K562 (cell line): ENCODE data around the gene CLDN7. TPM values are rescaled to one million over a fixed set of nuclear protein-coding genes. Genes with fewer than 3 reads are reported as not detected.
A peak's percentile ranks its signal among the peaks of the same experiment; 100 is the strongest.

ENCODE experiments used
- ATAC-seq: fragments of 200-7000 bp; cut with Tn5 transposase; 3 replicates; pipeline ENCODE4 v1.9.1; 2020; ENCODE audit warnings: moderate library complexity
- BruUV-seq: library from RNA; stranded (reverse); fragments of 400-500 nt; replicated peaks from 2 replicates; lab custom pipeline; 2021; lab: Mats Ljungman, UMichigan
- CTCF ChIA-PET: fragments of 300-600 bp; formaldehyde crosslinking; extraction: SDS; loops from one replicate; lab custom pipeline; 2021; ENCODE audit warnings: low intra/inter-chr PET ratio; lab: Yijun Ruan, JAX
- POLR2A ChIA-PET: fragments of 300-600, 350-650 bp; sonication (Branson Sonifier 250); formaldehyde crosslinking; extraction: SDS; loops from one replicate; lab custom pipeline; 2021; ENCODE audit warnings: antibody characterized with exemption, inconsistent platforms; lab: Yijun Ruan, JAX
- DNase-seq, 4 experiments: peaks; one replicate each; pipeline versions ENCODE4 v3.0.0 to v3.0.0-alpha.2; 2011 to 2018; ENCODE audit warnings: low spot score in 3 of 4, mixed read lengths in 3 of 4; ENCODE audit errors: extremely low read depth in 1 of 4
- FAIRE-seq: peaks from 2 replicates; lab custom pipeline; 2011; peaks lifted over from hg19 to GRCh38; lab: Jason Lieb, UNC
- H2AFZ ChIP-seq: 2 replicates; pipeline ENCODE4 v1.6.0; 2011; ENCODE audit warnings: low read depth, low read length, control low read depth, inconsistent platforms
- H3K27ac ChIP-seq: fragments of 200-600 bp; 3 replicates; pipeline ENCODE4 v1.8.0; 2011; ENCODE audit warnings: low read depth, mild to moderate bottlenecking, control low read depth, inconsistent platforms, low read length, moderate library complexity, mixed read lengths; ENCODE audit errors: extremely low read depth
- H3K27me3 ChIP-seq, 2 experiments: fragments of 300-600 bp in 1 of 2; 2 replicates in 1 of 2; 3 replicates in 1 of 2; pipeline versions ENCODE4 v1.6.0 to v1.8.0; 2011; ENCODE audit warnings: inconsistent platforms in 2 of 2, low read length in 2 of 2, mild to moderate bottlenecking in 1 of 2, mixed read lengths in 1 of 2, moderate library complexity in 1 of 2; ENCODE audit not compliant: control insufficient read depth in 2 of 2, insufficient read depth in 2 of 2
- H3K36me3 ChIP-seq: fragments of 300-600 bp; 3 replicates; pipeline ENCODE4 v1.8.0; 2011; ENCODE audit warnings: mild to moderate bottlenecking, low read length, inconsistent platforms; ENCODE audit not compliant: control insufficient read depth, insufficient read depth
- H3K4me1 ChIP-seq, 2 experiments: fragments of 200-600 bp in 1 of 2; replicated peaks in 1 of 2; 2 replicates in 1 of 2; 3 replicates in 1 of 2; pipeline versions ENCODE4 v1.5.1 to v1.8.0; 2011; ENCODE audit warnings: inconsistent platforms in 2 of 2, low read length in 2 of 2, mild to moderate bottlenecking in 1 of 2, mixed read lengths in 1 of 2, moderate library complexity in 1 of 2; ENCODE audit not compliant: control insufficient read depth in 2 of 2, insufficient read depth in 2 of 2
- H3K4me2 ChIP-seq: 2 replicates; pipeline ENCODE4 v1.6.1; 2011; ENCODE audit warnings: low read length, control low read depth, inconsistent platforms, mixed read lengths; ENCODE audit not compliant: insufficient read depth
- H3K4me3 ChIP-seq: fragments of 200-600 bp; sonication (generic), shearing (Covaris generic); 2 replicates; pipeline ENCODE4 v1.5.1; 2016; ENCODE audit warnings: control low read depth, inconsistent platforms
- H3K79me2 ChIP-seq: fragments of 200-600 bp; 3 replicates; pipeline ENCODE4 v1.8.0; 2011; ENCODE audit warnings: low read length, inconsistent platforms; ENCODE audit not compliant: control insufficient read depth, insufficient read depth
- H3K9ac ChIP-seq, 2 experiments: 2 replicates each; pipeline versions ENCODE4 v1.6.0 to v1.6.1; 2011; ENCODE audit warnings: low read depth in 2 of 2, low read length in 2 of 2, control low read depth in 1 of 2, inconsistent platforms in 1 of 2, mild to moderate bottlenecking in 1 of 2, mixed read lengths in 1 of 2; ENCODE audit not compliant: insufficient read depth in 1 of 2
- H3K9me1 ChIP-seq: one replicate; pipeline ENCODE4 v1.6.0; 2011; ENCODE audit warnings: inconsistent platforms, mild to moderate bottlenecking, low read length, moderate library complexity; ENCODE audit not compliant: control insufficient read depth, insufficient read depth
- H3K9me3 ChIP-seq: replicated peaks from 2 replicates; pipeline ENCODE4 v1.5.1; 2011; ENCODE audit warnings: low read depth, low read length, inconsistent platforms; ENCODE audit not compliant: control insufficient read depth, insufficient read depth
- H4K20me1 ChIP-seq: replicated peaks from 2 replicates; pipeline ENCODE4 v1.6.1; 2011; ENCODE audit warnings: low read length, inconsistent platforms, mixed read lengths; ENCODE audit not compliant: control insufficient read depth, insufficient read depth
- ELF4 ChIP-seq: fragments of 450-650 bp; formaldehyde crosslinking; IDR thresholded peaks from 2 replicates; pipeline ENCODE4 v1.4.0; 2022; ENCODE audit warnings: missing genetic modification characterization
- GABPA ChIP-seq: fragments of 200-800 bp; sonication (Bioruptor generic); conservative IDR thresholded peaks from 2 replicates; pipeline ENCODE4 v1.6.1; 2016; ENCODE audit warnings: low read depth, missing genetic modification characterization, missing compliant biosample characterization
- HDGF ChIP-seq: fragments of 450-650 bp; IDR thresholded peaks from 2 replicates; pipeline ENCODE4 v1.6.1; 2016
- HNRNPH1 ChIP-seq: fragments of 200-400 bp; formaldehyde crosslinking; optimal IDR thresholded peaks from 2 replicates; pipeline ENCODE3; 2017; ENCODE audit warnings: low read depth, mild to moderate bottlenecking, low read length, moderate library complexity
- MITF ChIP-seq: IDR thresholded peaks from 2 replicates; pipeline ENCODE4 v1.6.1; 2014; ENCODE audit warnings: antibody characterized with exemption
- NBN ChIP-seq: fragments of 450-650 bp; IDR thresholded peaks from 2 replicates; pipeline ENCODE4 v1.6.1; 2016; ENCODE audit warnings: low read depth, mild to moderate bottlenecking
- NCOR1 ChIP-seq: fragments of 450-650 bp; IDR thresholded peaks from 2 replicates; pipeline ENCODE4 v1.6.1; 2016; ENCODE audit warnings: mild to moderate bottlenecking, moderate library complexity
- NR2C2 ChIP-seq, 2 experiments: fragments of 200-800 bp in 1 of 2; sonication (Bioruptor generic) in 1 of 2; sonication (generic) in 1 of 2; formaldehyde crosslinking in 1 of 2; IDR thresholded peaks; 2 replicates each; pipeline versions ENCODE4 v1.6.1 to v1.8.0; 2016 to 2022; ENCODE audit warnings: mild to moderate bottlenecking in 1 of 2, missing compliant biosample characterization in 1 of 2, missing genetic modification characterization in 1 of 2, missing genetic modification reagents in 1 of 2
- TSC22D4 ChIP-seq: fragments of 450-650 bp; IDR thresholded peaks from 2 replicates; pipeline ENCODE4 v1.6.1; 2016; ENCODE audit warnings: missing genetic modification characterization, missing biosample characterization, control low read depth
- VEZF1 ChIP-seq: fragments of 200-800 bp; sonication (Bioruptor generic); IDR thresholded peaks from 2 replicates; pipeline ENCODE4 v1.6.1; 2017; ENCODE audit warnings: missing genetic modification characterization, missing compliant biosample characterization
- ZFX ChIP-seq: sonication (generic); formaldehyde crosslinking; IDR thresholded peaks from 2 replicates; pipeline ENCODE4 v1.8.0; 2022; ENCODE audit warnings: mild to moderate bottlenecking, missing genetic modification reagents, moderate library complexity
- ZNF146 ChIP-seq: IDR thresholded peaks from one replicate; pipeline ENCODE4 v1.6.1; 2018; ENCODE audit warnings: missing compliant biosample characterization; ENCODE audit not compliant: unreplicated experiment
- ZNF263 ChIP-seq: sonication (generic); formaldehyde crosslinking; IDR thresholded peaks from 2 replicates; pipeline ENCODE4 v1.8.0; 2022; ENCODE audit warnings: mild to moderate bottlenecking, missing genetic modification reagents, borderline replicate concordance
- ZNF436 ChIP-seq: fragments of 250-450, 450-650 bp; sonication (Bioruptor Pico); formaldehyde crosslinking; IDR thresholded peaks from 2 replicates; pipeline ENCODE4 v1.7.0; 2020; ENCODE audit warnings: mild to moderate bottlenecking
- WGBS: fragments of 100-300 bp; shearing (Covaris generic); methylation state at CpG from one replicate; pipeline ENCODE4 v1.1.6; 2016; ENCODE audit warnings: low coverage, mixed read lengths; ENCODE audit not compliant: insufficient coverage; ENCODE audit errors: missing lambda C conversion rate; 5-methylcytosine and 5-hydroxymethylcytosine counted together
- in situ Hi-C: fragments of 300-500 bp; cut with MboI; formaldehyde crosslinking; loops from 4 replicates; pipeline ENCODE4 v1.15.0; 2018; ENCODE audit warnings: inconsistent platforms, mixed read lengths
- intact Hi-C: fragments of 100-400 bp; cut with micrococcal nuclease; formaldehyde crosslinking; loops from 2 replicates; pipeline ENCODE4 v1.14.2; 2022
- polyA plus RNA-seq, 8 experiments: library from polyadenylated mRNA; depleted of rRNA in 4 of 8; stranded (reverse) in 5 of 8; unstranded in 3 of 8; fragments of >200 nt; fragmentation: Nextera tagmentation in 2 of 8; fragmentation: Illumina TruSeq in 1 of 8; extraction: Ambion mirVana in 2 of 8; extraction: Trizol in 1 of 8; gene quantifications; 2 replicates each; pipeline versions ENCODE4 v1.2.1 to v1.2.3, GENCODE V29; 2011 to 2014; ENCODE audit warnings: inconsistent platforms in 1 of 8, missing spikeins in 1 of 8
- total RNA-seq, 7 experiments: library from RNA; depleted of rRNA in 6 of 7; stranded (reverse); fragments of >200 nt in 6 of 7; fragmentation: Illumina TruSeq in 2 of 7; extraction: Trizol in 2 of 7; gene quantifications; 2 replicates each; pipeline versions ENCODE4 v1.2.1 to v1.2.3, GENCODE V29; 2011 to 2021; ENCODE audit warnings: low replicate concordance in 1 of 7

Gene CLDN7
- total and polyA plus RNA-seq, 9 of the 15 experiments (the other 6 are each of a cell fraction or from before 2014, with no cell fraction given): 2.2 to 14.5 (median 7.6) TPM

GRCh38 chr17:7219229-7219811 lies 43.0 kb downstream of the CLDN7 start:
- Histone ChIP-seq H3K4me1 (peaks cover 40 to 56% of the 10 kb centered on the region in 2 experiments), H3K36me3 (peaks cover 39% of the 10 kb centered on the region; the same call in 2 of the 3 replicates), H2AFZ (peak overlapping the region; percentile 94), H3K79me2 (peaks cover 42% of the 10 kb centered on the region), H3K4me2 (peak overlapping the region; percentile 93), H3K27ac (peak overlapping the region; percentile 90), H3K9me3 (no peaks in the 10 kb centered on the region), H3K9ac (peak overlapping the region; percentile 90 to 99), H3K9me1 (peaks cover 6% of the 10 kb centered on the region), H4K20me1 (peaks cover 6% of the 10 kb centered on the region), H3K27me3 (no peaks in the 10 kb centered on the region), H3K4me3 (peak overlapping the region; percentile 87)
- no peak for TF ChIP-seq TSC22D4 (tag)
- TF ChIP-seq HDGF: 0 out of 2 replicates have a peak, but pooled peaks have one; percentile 86
- TF ChIP-seq HNRNPH1: no peak
- peak; percentile 40; the same call in 1 of the 2 replicates for TF ChIP-seq NBN
- 0 out of 2 replicates have a peak, but pooled peaks have one; percentile 17 for TF ChIP-seq ELF4 (CRISPR knock-in tag)
- TF ChIP-seq ZFX (CRISPR knock-in tag): peak; percentile 69; the same call in 1 of the 2 replicates
- TF ChIP-seq VEZF1 (CRISPR knock-in tag): 0 out of 2 replicates have a peak, but pooled peaks have one; percentile 7
- no peak for TF ChIP-seq NCOR1
- TF ChIP-seq NR2C2 (CRISPR knock-in tag; IDR thresholded peaks at IDR 0.05): peak; percentile 49; the same call in 1 of the 2 replicates
- TF ChIP-seq NR2C2 (tag; IDR thresholded peaks at IDR 0.05): no peak
- no peak for TF ChIP-seq ZNF146 (CRISPR knock-in tag)
- TF ChIP-seq GABPA: 0 out of 2 replicates have a peak, but pooled peaks have one; percentile 1
- TF ChIP-seq ZNF436 (CRISPR knock-in tag): 0 out of 2 replicates have a peak, but pooled peaks have one; percentile 5
- TF ChIP-seq ZNF263 (CRISPR knock-in tag): 0 out of 2 replicates have a peak, but pooled peaks have one; percentile 20
- TF ChIP-seq MITF: no peak
- BruUV-seq: no TSS peak
- POLR2A ChIA-PET: interaction anchor here (0.5 to 7.7 kb wide), 9 partner anchors 11 to 318 kb away, joined by 3 to 73 read pairs (median 3); partner anchors contain the start of genes DVL2, GABARAP, PHF23 and SLC16A13
- in situ Hi-C loops (no loop called here), intact Hi-C loops (no loop called here)
- no peak for FAIRE-seq
- CTCF ChIA-PET: no interaction called here
- 15% methylated on average over 12 of the region's 12 CpGs for WGBS
- DNase-seq: no peak
- no peak; the same call in 2 of the 3 replicates for ATAC-seq
